ES-I3 (cell line): ENCODE data around the gene PEX5L.

Source experiments
- H3K36me3 ChIP-seq: 2 replicates; pipeline ENCODE4 v1.6.1; 2013; ENCODE audit warnings: mild to moderate bottlenecking, low read length, control low read depth, moderate library complexity; ENCODE audit not compliant: insufficient read depth
- H3K4me1 ChIP-seq: 2 replicates; pipeline ENCODE4 v1.6.1; 2013; ENCODE audit warnings: mild to moderate bottlenecking, control low read depth, low read length; ENCODE audit not compliant: insufficient read depth
- H3K9ac ChIP-seq: 2 replicates; pipeline ENCODE4 v1.6.1; 2013; ENCODE audit warnings: low read depth, mild to moderate bottlenecking, low read length, moderate library complexity
- H3K9me3 ChIP-seq: 2 replicates; pipeline ENCODE4 v1.6.1; 2013; ENCODE audit warnings: mild to moderate bottlenecking, low read length, moderate library complexity; ENCODE audit not compliant: control insufficient read depth, insufficient read depth

Gene PEX5L

DNA sequence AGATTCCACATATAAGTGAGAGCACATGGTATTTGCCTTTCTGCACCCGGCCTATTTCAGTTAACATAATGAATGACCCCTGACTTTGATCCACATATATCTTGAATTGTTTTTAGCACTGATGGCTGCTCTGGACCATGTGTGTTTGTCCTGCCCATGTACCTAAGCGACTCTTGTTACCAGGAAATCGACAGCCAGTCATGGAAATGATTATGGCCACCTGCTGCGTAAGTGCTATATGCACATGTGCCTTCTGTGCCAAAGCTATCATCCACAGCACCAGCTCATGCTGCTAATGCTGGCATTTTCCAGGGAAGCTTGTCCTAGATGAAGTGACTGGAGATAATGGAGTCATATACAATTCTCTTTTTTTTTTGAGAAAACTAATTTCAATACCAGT, 103.7 kb downstream of the PEX5L start:
- Histone ChIP-seq H3K4me1 (peaks cover 5% of the 10 kb centered on the region; the same call in 1 of the 2 replicates), H3K36me3 (no peaks in the 10 kb centered on the region), H3K9ac (no peak overlapping the region), H3K9me3 (no peaks in the 10 kb centered on the region)

GRCh38 chr3:179932674-179933073, 104.1 kb downstream of the PEX5L start:
- Histone ChIP-seq H3K4me1 (peaks cover 6% of the 10 kb centered on the region; the same call in 1 of the 2 replicates), H3K36me3 (no peaks in the 10 kb centered on the region), H3K9me3 (no peaks in the 10 kb centered on the region), H3K9ac (no peak overlapping the region)

DNA sequence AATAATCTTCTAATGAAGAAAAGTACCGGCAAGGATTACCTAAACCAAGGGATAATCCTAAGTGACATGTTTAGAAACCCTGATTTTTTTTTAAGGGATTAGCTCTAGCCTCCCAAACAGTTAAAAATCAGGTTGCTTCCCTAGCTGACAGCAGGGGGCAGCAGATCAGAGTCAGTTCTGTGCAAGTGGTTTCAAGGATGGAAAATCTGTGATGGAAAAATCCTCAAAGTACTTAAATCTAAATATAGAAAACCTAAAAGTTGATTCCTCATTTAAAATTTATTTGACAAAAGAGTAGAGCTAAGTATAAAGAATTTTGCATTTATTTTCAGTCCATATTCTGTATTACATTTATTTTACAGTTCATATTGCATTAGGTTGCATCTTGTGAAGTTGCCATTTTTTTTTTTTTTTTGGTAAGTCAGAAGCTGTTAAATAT, 107.6 kb downstream of the PEX5L start:
- H3K9me3 ChIP-seq, result no peaks in the 10 kb centered on the region
- peaks cover 6% of the 10 kb centered on the region; the same call in 1 of the 2 replicates for H3K4me1 ChIP-seq
- no peaks in the 10 kb centered on the region; the same call in 1 of the 2 replicates for H3K36me3 ChIP-seq
- H3K9ac ChIP-seq, result no peak overlapping the region

DNA sequence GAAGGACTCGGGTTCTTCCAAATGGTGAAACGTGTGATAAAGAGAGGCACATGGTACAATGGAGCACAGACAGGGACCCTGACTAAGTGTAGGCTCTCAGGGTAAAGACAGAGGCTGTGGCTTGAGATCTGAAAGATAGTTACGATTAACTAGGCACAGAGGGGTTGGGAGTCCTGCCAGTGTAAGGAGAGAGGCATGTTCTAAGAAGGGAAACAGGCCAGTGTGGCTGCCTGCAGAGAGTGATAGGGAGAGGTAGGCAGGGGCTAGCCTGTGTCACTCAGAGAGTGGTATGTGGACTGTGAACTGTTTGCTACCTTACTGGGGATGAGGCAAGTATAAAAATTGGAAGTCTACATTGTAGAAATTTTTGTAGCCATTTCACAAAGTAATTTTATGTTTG, 109.5 kb downstream of the PEX5L start:
- Histone ChIP-seq H3K9me3 (no peaks in the 10 kb centered on the region), H3K9ac (no peak overlapping the region), H3K4me1 (peaks cover 6% of the 10 kb centered on the region; the same call in 1 of the 2 replicates), H3K36me3 (no peaks in the 10 kb centered on the region; the same call in 1 of the 2 replicates)

GRCh38 chr3:179921951-179922350, 114.8 kb downstream of the PEX5L start:
- peaks cover 5% of the 10 kb centered on the region; the same call in 1 of the 2 replicates for H3K4me1 ChIP-seq
- no peaks in the 10 kb centered on the region for H3K9me3 ChIP-seq

GRCh38 chr3:179921500-179921899, 115.2 kb downstream of the PEX5L start:
- H3K9me3 ChIP-seq, result no peaks in the 10 kb centered on the region
- H3K9ac ChIP-seq, result no peak overlapping the region
- peaks cover 5% of the 10 kb centered on the region; the same call in 1 of the 2 replicates for H3K4me1 ChIP-seq
- H3K36me3 ChIP-seq, result no peaks in the 10 kb centered on the region; the same call in 1 of the 2 replicates

More at GRCh38 chr3:179921951-179922350, 114.8 kb downstream of the PEX5L start:
- no peaks in the 10 kb centered on the region; the same call in 1 of the 2 replicates for H3K36me3 ChIP-seq
- no peak overlapping the region for H3K9ac ChIP-seq

- Histone ChIP-seq H3K4me1 (no peaks in the 10 kb centered on the region), H3K9me3 (no peaks in the 10 kb centered on the region), H3K9ac (no peak overlapping the region), H3K36me3 (no peaks in the 10 kb centered on the region)
These were observed 128.8 kb downstream of the PEX5L start for GRCh38 chr3:179907784-179908482.

DNA sequence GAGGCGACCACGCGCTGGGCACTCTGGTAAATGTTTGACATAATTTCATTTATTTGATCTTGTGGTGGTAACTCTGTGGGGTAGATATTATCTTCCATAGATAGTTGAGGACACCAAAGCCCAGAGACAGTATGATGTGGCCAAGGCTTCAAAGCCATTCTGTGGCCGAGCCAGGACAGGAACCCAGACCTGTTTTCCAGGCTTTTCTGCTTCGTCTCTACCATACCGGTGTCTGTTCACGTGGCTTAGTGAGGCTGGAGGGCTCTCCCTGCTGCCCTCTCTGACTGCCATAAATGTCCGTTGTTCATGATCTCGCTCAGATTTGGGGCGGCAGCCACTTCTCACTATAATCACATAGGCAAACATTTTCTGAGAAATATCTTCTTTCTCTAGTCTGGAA, 134.7 kb downstream of the PEX5L start:
- Histone ChIP-seq H3K9me3 (no peaks in the 10 kb centered on the region), H3K36me3 (no peaks in the 10 kb centered on the region), H3K4me1 (no peaks in the 10 kb centered on the region), H3K9ac (no peak overlapping the region)

GRCh38 chr3:179898024-179898423, 138.7 kb downstream of the PEX5L start:
- Histone ChIP-seq H3K4me1 (no peaks in the 10 kb centered on the region), H3K9me3 (no peaks in the 10 kb centered on the region), H3K9ac (no peak overlapping the region), H3K36me3 (no peaks in the 10 kb centered on the region)

- H3K4me1 ChIP-seq, result no peaks in the 10 kb centered on the region
- no peaks in the 10 kb centered on the region for H3K36me3 ChIP-seq
- no peaks in the 10 kb centered on the region for H3K9me3 ChIP-seq
- no peak overlapping the region for H3K9ac ChIP-seq
These were observed 139.5 kb downstream of the PEX5L start for GRCh38 chr3:179897231-179897630.

- Histone ChIP-seq H3K4me1 (no peaks in the 10 kb centered on the region), H3K9me3 (no peaks in the 10 kb centered on the region), H3K9ac (no peak overlapping the region), H3K36me3 (no peaks in the 10 kb centered on the region)
These were observed 140.2 kb downstream of the PEX5L start for GRCh38 chr3:179896507-179896906.

GRCh38 chr3:179895330-179895729, 141.4 kb downstream of the PEX5L start:
- Histone ChIP-seq H3K9ac (no peak overlapping the region), H3K36me3 (no peaks in the 10 kb centered on the region), H3K9me3 (no peaks in the 10 kb centered on the region), H3K4me1 (no peaks in the 10 kb centered on the region)

- no peaks in the 10 kb centered on the region for H3K36me3 ChIP-seq
- H3K9me3 ChIP-seq, result no peaks in the 10 kb centered on the region
These were observed 149.3 kb downstream of the PEX5L start for GRCh38 chr3:179887295-179887943.

GRCh38 chr3:179885950-179886349, 150.8 kb downstream of the PEX5L start:
- Histone ChIP-seq H3K9me3 (no peaks in the 10 kb centered on the region), H3K9ac (no peak overlapping the region), H3K4me1 (peaks cover 10% of the 10 kb centered on the region), H3K36me3 (no peaks in the 10 kb centered on the region)

More at GRCh38 chr3:179887295-179887943, 149.3 kb downstream of the PEX5L start:
- peaks cover 3% of the 10 kb centered on the region; the same call in 1 of the 2 replicates for H3K4me1 ChIP-seq
- no peak overlapping the region for H3K9ac ChIP-seq

DNA sequence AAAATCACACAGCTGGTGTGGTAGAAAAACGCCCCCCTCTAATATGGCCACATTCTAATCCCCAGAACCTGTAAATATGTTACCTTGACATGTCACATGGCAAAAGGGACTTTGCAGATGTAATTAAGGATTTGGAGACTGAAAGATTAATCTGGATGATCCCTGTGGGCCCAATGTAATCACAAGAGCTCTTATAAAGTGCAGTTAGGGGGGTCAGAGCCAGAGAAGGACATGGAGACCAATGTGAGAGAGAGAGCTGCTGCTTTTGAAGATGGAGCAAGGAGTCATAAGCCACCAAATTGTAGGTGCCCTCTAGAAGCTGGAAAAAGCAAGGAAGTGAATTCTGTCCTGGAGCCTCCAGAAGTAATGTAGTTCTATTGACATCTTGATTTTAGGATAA, 152.6 kb downstream of the PEX5L start:
- no peak overlapping the region for H3K9ac ChIP-seq
- H3K4me1 ChIP-seq, result peaks cover 14% of the 10 kb centered on the region
- no peaks in the 10 kb centered on the region for H3K36me3 ChIP-seq
- no peaks in the 10 kb centered on the region for H3K9me3 ChIP-seq
